Measurements from ENCODE around the gene HIGD2A. TPM values are rescaled to one million over a fixed set of nuclear protein-coding genes. Genes with fewer than 3 reads are reported as not detected.
A peak's percentile ranks its signal among the peaks of the same experiment; 100 is the strongest.

The HIGD2A gene
- total RNA-seq, 1 experiment from 2014 or later: 142 TPM

DNA sequence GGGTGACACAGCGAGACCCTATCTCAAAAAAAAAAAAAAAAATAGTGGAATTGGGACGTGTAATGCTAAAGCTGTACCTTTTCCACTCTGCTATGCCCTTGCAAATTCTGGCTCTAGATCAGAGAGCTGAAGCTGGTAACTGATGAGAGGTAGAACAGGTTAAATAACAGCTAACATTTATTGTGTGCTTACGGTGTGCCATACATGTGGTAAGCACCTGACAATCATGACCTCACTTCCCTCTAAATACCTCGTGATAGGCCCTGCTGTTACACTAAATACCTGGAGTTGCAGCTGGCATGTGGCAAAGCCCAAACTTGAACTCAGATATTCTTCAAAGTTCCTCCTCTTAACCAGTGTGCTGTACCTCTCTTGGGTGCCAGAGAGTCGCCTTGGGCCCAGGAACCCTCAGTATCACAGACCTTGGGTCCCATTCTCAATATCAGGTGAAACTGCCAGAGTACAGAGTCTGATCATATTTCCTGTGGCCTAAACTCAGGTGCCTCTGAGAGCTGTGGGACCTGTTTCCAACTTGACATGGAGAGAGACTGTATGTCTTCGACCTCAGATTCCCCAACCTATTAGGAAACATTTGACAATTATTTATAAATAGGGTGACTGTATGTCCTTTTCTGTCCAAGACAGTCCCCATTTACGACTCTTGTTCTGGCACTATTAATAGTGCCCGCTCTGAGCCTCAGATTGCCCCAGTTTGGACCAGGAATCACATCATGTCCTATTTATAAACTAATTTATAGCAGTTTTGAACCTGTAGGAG is 18.4 kb upstream of the HIGD2A start:
- no peak for DNase-seq (ENCODE audit: low spot score)

DNA sequence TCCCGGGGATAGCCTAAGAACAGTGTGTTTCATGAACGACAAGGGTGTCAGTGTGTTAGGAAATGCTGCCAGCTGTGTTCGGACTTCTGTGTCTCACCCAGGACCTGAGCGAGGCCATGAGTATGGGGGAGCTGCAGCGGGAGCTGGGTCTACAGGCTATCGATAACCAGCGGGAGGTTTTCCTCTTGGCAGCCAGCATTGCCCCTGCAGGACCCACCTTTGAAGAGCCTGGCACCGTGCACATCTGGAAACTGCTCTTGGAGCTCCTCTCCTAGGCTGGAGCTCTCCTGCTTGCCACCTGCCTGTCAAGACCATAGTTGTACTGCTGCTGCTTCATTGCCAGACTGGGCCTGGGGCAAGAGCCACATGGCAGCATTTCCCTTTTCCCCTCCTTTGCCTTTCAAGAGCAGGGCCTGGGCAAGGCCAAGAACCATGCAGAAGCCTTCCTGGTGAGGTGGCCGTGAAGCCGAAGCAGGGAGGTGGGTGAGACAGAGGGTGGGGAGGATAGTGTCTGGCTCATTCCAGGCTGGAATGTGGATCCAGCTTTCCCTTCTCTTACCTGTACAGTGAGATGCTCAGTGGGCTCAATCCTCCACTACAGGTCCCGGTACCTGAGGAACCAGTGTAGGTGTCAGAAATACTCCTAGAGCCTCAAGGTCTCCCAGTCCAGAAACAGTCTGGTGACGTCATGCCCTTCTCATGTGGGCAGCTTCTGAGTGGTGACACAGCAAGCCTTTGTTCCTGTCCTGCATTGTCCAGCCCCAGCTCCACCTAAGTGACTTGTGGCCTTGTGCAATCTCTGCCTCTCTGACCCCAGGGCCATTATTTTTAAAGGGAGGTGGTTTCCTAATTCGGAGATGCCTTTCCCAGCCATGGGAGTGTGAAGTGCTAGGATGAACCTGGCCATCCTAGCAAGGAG is 16.7 kb upstream of the HIGD2A start:
- peak; percentile 75 for DNase-seq (ENCODE audit: low spot score)

DNA sequence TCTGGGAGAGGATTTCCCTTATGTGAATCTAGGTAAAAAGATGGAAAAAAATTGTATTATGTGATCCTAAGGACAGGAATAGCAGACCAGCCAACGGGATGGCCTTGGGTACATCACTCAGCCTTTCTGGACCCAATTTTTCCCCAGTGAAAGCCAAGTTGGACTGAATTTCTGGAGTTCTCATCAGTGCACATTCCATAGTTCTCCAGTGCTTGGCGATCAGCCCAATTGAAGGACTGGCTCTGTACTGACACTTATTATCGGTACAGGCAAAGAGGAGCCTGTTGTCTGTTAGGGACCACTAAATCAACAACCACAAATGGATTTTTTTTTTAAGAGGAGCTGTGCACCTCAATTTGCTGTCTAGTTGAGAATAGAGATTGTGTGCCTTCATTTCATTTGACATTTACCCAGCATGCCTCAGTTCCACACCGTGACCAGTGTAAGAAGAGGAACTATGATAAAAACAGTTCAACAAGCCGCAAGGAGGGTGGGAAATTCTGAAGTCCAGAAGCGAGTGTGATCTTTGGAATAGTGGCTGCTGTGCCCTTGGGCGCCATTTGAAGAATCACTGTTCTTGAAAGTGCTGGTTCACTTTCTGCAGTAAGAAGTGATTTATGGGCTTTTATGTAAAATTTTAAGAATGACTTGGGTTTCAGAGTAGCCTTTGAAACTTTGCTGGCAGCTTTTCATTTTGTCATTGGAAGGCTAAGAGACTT is 15.3 kb upstream of the HIGD2A start:
- DNase-seq (ENCODE audit: low spot score): no peak

DNA sequence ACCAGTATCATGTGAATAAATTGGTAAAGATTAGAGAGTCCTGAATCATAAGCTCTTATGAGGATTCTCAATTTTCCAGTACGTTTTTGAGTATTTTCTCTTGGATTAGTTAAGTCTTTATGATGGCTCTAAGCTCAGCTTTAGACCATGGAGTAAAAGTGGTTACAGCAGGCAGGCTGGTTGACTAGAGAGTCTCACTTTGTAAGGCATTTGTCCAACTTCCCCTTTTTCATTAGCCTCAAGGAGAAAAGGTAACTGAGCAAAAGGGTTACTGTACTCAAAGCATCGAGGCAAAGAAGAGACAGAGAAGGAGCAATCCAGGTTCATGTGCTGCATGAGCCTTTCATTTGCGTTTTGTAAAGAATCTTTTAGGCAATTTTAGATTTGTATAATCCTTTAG is 8.7 kb upstream of the HIGD2A start:
- DNase-seq (ENCODE audit: low spot score): no peak

DNA sequence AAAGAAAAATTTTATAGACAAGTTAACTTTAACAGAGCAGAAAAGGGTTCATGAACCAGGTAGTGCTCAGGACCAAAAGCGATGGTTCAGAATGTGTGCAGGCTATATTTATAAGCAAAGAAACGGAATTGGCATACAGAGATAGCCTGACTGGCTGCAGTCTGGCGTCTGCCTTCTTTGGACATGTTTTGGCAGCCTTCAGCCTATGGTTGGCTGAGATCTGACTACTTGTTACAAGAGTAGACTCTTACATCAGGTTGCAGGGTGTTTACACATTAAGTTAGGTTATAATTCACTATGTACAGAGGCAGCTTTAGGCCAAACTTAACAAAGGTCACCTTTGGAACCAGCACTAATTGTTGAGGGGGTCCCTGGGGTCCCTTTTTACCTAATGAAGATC is 7.1 kb upstream of the HIGD2A start:
- no peak for DNase-seq (ENCODE audit: low spot score)

DNA sequence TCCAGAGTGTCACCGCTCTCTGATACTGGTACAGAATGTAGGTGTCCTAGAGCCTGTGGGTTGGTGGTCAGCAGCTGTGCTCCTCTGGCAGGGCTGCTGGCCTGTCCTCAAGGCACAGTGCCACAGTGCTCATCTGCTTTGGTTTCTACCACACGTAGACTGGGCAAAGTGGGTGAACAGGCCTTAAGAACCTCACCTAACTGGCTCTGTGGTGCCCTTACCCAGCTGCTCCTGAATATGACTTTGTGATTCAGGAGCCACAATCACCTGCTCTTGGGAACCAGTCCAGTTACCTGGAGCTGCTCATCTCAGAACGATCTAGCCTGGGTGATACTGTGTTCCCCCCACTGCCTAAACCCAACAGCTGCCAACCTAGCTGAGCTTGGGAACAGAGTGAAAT is 6.6 kb upstream of the HIGD2A start:
- no peak for DNase-seq (ENCODE audit: low spot score)

DNA sequence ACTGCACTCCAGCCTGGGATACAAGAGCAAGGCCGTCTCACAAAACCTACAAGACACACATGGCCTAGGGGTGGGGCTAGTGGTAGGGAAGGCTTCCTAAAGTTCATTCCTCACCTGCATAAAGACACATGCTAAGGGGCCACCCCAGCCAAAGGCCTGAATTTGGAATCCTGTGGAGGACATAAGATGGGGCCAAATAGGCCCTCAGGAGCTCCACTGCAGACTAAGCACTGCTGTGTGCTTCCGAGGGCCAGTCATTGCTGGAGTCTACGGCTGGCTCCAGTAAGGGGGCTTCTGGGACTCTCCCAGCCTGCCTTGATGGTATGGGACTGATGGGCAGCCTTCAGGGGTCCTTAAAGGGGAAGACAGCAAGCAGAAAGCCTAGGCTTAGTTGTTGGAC is 5.8 kb upstream of the HIGD2A start:
- no peak for DNase-seq (ENCODE audit: low spot score)

DNA sequence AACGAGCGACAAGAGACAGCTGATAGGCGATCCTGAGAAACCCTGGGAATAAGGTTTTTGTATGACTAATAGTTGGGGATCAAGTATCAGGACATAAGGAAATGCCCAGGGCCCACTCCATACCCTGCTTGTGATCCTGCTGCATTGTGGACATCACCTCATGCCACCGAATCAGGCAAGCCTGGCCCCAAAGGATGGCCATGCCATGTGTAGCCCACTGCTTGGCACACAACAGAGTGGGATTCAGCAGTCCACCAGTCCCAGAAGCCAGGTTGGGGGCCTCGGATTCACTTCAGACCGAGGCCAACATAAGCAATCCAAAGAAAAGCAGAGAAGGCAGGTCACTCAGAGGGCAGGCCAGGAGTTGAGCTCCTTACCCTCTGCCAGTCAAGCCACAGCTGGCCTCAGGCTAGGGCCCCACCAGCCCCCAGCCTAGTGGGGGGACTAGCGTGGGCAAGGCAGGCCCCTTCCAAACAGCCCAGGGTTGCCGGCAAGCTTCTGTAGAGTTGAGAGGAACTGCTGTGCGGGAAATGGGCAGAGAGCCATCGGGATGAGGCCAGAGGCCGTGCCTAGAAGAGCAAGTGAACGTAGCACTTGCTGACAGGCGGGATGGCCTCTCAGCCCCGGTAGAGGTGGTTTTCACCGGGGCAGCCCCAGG is 5.2 kb upstream of the HIGD2A start:
- DNase-seq (ENCODE audit: low spot score): no peak

DNA sequence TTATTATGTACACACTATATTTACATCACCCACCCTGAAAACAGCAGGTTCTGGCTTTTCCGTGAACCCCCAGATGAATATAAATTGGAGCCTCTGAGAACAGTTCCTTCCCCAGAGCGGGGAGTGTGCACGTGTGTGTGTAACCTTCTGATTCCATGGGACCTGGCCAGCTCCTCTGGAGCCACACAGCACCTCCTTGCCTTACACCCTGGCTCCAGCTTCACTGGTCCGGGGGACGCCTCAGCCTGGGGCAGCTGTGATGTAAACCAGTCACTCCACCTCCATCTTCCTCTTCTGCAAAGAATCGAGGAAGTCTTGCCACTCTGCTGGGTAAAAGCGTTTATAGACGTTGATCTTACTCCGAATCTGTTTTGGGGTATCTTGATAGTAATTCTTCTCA is 4.6 kb upstream of the HIGD2A start:
- no peak for DNase-seq (ENCODE audit: low spot score)

DNA sequence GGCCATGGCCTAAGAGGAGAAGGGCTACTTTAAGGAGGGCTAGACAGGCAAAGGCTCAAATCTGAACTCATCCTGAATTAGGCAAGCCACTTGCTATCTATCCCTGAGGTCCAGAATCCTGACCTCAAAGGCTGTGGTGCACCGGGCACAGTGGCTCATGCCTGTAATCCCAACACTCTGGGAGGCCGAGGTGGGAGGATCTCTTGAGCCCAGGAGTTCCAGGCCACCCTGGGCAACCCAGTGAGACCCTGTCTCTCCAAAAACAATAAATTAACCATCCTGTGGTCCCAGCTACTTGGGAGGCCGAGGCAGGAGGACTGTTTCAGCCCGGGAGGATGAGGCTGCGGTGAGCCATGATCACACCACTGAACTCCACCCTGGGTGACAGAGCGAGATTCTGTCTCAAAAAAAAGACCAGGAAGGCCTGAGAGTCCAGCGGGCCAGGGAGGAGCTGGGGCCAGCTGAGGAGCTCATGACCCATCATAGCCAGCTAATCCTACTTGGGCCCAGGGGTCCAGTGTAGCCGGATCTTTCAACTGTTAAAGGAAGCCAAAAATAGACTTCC is 4.1 kb upstream of the HIGD2A start:
- no peak for DNase-seq (ENCODE audit: low spot score)

DNA sequence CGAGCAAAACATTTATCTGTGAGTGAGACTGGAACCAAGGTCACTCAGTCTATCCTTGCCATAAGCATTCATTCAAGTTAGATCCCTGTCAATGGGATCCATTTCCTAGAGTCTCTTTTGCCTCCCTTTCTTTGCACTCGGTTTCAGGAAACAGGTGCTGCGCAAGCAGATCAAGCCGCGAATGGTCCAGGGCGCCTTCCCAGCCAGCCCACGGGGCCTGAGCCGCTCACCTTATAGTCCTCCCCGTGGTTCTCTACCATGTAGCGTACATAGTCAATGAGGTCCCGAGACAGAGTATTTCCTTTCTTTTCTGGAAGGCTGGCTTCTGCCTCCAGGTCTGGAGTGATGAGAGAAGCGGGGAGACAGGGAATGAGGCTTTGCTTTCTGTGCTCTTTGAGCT is 3.6 kb upstream of the HIGD2A start:
- DNase-seq (ENCODE audit: low spot score): no peak

DNA sequence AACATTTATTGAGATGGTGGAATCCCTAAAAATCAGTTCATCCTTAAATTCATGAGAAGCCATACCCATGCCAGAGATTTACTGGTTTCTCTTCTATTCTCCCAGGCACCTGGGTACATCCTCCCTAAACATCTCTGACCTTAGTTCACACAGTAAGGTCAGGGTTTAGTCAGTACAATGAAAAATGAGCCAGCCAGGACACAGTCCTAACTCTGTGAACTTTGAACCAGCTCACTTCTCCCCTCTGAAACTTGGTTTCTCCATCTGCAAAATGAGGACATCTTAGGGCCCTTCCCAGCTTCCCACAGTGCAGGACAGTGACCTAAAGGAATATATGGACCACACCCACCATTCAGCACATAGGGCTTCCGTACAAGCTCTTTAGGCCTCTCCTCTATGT is 2.1 kb upstream of the HIGD2A start:
- no peak for DNase-seq (ENCODE audit: low spot score)

DNA sequence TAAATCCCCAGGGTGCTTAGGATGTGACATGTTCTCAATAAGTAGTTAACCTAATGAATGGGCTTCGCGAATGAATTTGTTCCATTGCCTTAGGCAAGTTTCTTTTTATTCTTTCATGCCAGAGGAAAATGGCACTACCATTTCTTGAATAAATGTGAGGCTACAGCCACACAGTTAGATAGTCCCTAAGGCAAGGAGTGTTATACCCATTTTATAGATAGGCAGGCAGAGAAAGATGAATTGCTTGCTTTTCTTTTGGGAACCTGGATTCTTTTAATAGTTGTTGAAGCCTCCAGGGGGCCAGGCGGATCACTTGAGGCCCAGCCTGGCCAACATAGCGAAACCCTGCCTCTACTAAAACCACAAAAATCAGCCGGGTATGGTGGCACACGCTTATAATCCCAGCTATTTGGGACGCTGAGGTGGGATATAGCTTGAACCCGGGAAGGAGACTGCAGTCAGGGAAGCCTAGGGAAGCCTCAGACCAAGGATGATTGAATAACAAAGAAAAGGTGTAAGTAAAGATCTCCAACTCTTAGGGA is 1.1 kb upstream of the HIGD2A start:
- DNase-seq (ENCODE audit: low spot score): peak; percentile 18

DNA sequence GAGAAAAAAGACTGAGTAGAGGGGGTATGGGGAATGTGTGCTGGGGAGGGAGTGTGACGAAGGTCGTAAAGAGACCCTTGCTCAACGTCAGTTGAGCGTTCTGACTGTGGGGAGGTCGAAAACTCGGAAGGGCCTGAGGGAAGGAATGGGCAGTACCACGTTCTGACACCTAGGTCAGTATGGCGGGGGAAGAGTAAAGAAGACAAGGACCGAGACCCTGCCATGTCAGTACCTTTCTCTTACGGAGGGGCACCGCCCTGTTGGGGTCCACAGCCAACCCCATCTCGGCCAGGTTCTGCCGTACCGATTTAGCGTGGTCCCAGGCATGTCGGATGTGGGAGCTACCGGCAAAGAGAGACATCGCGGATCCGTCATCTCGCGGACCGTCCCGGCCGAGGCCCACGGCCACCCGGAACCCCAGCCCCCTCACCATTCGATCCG is 528 bp upstream of the HIGD2A start:
- DNase-seq (ENCODE audit: low spot score): no peak

DNA sequence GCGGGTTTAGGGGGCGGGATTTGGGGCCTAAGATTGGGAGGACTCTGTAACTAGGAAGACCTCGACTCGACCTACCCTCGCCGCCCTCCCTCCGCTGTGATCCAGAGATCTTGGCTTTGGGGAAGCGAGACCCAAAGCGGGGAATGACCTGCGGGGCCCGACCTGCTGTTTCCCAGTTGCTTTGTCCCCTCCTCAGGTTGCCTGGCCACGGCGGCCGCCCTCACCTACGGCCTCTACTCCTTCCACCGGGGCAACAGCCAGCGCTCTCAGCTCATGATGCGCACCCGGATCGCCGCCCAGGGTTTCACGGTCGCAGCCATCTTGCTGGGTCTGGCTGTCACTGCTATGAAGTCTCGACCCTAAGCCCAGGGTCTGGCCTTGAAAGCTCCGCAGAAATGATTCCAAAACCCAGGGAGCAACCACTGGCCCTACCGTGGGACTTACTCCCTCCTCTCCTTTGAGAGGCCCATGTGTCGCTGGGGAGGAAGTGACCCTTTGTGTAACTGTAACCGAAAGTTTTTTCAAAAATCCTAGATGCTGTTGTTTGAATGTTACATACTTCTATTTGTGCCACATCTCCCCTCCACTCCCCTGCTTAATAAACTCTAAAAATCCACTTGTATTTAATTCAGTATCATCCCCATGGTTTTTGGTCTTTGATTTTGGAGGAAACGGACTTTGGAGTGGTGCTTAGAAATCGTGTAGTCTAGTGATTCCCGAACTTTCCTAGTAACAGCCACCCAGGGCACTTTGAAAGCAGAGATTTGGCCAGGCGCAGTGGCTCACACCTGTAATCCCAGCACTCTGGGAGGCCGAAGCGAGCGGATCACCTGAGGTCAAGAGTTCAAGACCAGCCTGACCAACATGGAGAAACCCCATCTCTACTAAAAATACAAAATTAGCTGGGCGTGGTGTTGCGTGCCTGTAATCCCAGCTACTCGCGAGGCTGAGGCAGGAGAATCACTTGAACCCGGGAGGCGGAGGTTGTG is 878 bp downstream of the HIGD2A start:
- no peak for DNase-seq (ENCODE audit: low spot score)

DNA sequence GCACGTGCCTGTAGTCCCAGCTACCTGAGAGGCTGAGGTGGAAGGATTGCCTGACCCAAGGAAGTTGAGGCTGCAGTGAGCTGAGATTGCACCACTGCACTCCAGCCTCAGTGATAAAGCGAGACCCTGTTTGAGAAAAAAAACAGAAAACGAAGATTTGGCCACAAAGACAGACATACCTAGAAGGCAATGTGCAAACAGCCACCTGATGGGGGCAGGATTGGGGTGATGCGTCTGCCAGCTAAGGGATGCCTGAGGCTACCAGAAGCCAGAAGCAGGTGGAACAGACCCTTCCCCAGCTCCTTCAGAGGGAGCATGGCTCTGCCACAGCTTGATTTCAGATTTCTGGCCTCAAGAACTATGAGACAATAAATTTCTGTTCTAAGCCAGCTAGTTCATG is 2.9 kb downstream of the HIGD2A start:
- DNase-seq (ENCODE audit: low spot score): no peak

DNA sequence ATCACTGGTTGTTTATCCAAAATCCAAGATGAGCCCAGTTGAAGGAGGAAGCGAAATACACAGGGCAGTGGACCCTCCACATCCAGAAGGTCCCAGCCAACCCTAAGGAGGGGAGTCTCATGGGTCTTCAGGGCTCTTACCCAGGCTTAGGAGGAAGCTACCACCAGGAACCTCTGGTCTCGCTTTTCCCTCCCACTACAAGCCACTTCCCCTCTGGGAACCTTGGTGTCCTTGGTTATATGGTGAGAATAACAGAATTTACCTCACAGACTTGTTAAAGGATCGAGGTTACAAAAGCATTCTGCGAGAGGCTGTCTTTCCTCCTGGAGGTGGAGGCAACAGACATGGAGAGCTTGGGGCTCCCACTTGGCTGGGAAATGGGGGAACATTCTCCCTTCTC is 3.4 kb downstream of the HIGD2A start:
- DNase-seq (ENCODE audit: low spot score): no peak

DNA sequence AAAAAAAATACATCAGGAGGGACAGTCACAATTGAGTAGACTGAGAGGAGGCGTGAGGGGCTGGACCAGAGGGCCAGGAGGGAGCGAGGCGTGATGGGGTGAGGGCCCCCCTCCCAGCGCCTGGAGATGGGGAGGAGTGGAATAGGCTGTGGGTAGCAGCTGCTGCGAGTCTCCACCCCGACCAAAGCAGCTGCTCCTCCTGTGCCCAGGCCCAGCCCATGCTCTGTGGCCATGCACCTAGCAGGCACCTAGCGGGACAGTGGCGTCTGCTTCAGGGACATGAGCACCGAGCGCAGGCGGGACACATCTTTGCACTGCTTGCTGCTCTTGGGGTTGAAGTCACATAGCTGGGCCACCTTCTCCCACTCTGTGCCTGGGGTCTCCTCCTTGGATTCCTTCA is 4.0 kb downstream of the HIGD2A start:
- DNase-seq (ENCODE audit: low spot score): no peak

DNA sequence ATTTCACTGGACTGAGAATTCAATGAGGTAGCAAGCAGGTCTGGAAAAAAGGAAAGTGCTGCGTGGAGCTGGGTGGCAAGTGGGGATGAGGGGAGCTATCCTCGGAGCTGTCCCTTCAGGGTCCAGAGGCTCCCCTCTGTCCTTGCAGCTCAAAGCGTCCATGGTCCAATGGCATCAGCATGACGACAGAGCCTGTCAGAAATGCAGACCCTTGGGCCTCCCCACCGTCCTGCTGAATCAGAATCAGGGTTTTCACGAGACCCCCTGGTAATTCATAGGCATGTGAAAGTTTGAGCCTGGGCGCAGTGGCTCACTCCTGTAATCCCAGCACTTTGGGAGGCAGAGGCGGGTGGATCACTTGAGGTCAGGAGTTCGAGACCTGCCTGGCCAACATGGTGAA is 5.5 kb downstream of the HIGD2A start:
- no peak for DNase-seq (ENCODE audit: low spot score)
